ENCODE measurements around the gene MAP3K4. TPM values are rescaled to one million over a fixed set of nuclear protein-coding genes. Genes with fewer than 3 reads are reported as not detected.

MAP3K4 gene
- total RNA-seq, 1 experiment from 2014 or later = 54.3 TPM

DNA sequence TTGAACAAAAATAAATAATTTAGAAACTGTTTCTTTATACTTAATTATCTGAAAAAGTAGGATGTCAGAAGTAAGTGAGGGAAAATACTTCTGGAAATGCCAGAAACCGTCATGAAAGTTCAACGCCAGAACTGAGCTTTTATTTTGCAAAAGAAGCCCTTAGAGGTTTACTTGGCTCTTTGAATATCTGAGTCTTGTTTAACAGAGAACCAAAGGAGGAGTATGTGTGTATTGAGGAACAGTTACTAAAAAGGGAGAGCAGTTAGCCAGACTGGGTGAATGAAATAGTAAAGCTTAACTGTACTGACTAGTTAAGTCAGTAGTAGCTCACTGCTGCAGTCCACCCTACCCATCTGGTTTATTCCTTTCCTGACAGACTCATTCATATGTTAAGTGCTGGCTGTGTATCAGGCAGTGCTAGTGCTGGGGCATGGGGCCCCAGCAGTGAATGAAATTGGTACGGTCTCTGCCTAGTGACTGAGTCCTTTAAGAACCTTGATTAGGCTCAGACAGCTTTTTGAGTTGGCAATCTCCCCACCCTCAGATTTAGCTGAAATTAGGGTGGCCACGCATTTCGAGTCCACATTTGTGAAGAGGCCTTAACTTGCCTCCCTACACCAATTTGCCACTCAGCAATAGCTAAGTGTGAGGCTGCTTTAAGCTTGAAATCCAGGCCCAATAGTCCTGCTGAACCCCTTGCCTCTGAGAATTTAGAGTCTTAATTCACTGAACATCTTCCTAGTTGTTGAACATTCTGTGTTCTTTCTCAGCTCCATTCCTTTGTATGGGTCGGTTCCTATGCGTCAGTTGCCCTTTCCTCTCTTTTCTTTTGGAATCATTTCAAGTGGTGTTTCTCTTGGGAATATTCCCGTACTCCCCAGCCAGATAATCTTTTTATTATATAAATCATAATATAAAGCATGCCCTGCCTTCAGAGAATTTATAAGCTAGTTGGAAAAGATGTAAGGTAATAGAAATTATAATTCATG, 20.2 kb downstream of the MAP3K4 start:
- Histone ChIP-seq H3K9ac (ENCODE audit: extremely low read depth, insufficient read length, low read length) (peak overlapping the region; percentile 27), H3K4ac (ENCODE audit: low read depth, low read length) (no peak overlapping the region), H2BK12ac (ENCODE audit: insufficient read length, low read depth, low read length) (no peak overlapping the region), H4K8ac (replicated peaks; ENCODE audit: insufficient read length, low read depth, low read length) (no peak overlapping the region), H3K79me2 (ENCODE audit: insufficient read depth, low read length) (peaks cover 8% of the 10 kb centered on the region; the same call in 1 of the 2 replicates), H3K79me1 (ENCODE audit: insufficient read depth, low read depth, low read length, poor library complexity, severe bottlenecking) (peaks cover 5% of the 10 kb centered on the region), H2AFZ (ENCODE audit: low read length) (no peak overlapping the region), H3K4me2 (ENCODE audit: insufficient read depth, insufficient read length, low read length) (peak overlapping the region; percentile 71), H2BK20ac (ENCODE audit: low read depth, low read length, poor library complexity, severe bottlenecking) (no peak overlapping the region), H2BK15ac (ENCODE audit: low read depth, low read length) (no peak overlapping the region), H2AK5ac (ENCODE audit: insufficient read length, low read length) (no peak overlapping the region), H3K27ac (ENCODE audit: insufficient read length, low read depth, low read length) (peak overlapping the region; percentile 93), H3K18ac (ENCODE audit: insufficient read length, low read depth, low read length) (no peak overlapping the region), H4K20me1 (ENCODE audit: control insufficient read depth, insufficient read depth, insufficient read length) (no peaks in the 10 kb centered on the region), H3K9me3 (ENCODE audit: control insufficient read depth, low read depth, low read length) (no peaks in the 10 kb centered on the region), H2BK5ac (ENCODE audit: insufficient read length, low read length) (peak overlapping the region; percentile 85), H3K27me3 (ENCODE audit: insufficient read depth, low read length) (no peaks in the 10 kb centered on the region), H3K4me1 (ENCODE audit: insufficient read depth, low read length) (0 out of 2 replicates have a peak, but pooled peaks cover 4% of the 10 kb centered on the region), H4K91ac (ENCODE audit: insufficient read length, low read depth, low read length) (no peak overlapping the region), H2BK120ac (ENCODE audit: low read depth, low read length, poor library complexity, severe bottlenecking) (no peak overlapping the region), H3K14ac (ENCODE audit: insufficient read depth, low read length) (no peak overlapping the region), H4K5ac (ENCODE audit: insufficient read length, low read depth, low read length) (no peak overlapping the region), H3K23me2 (ENCODE audit: insufficient read length, low read depth, low read length, poor library complexity, severe bottlenecking) (peaks cover 2% of the 10 kb centered on the region), H3K56ac (ENCODE audit: insufficient read length, low read depth, low read length) (no peak overlapping the region), H3K23ac (ENCODE audit: insufficient read length, low read depth, low read length) (no peak overlapping the region), H3T11ph (ENCODE audit: low read length) (no peak overlapping the region)
- H3K27me3 Mint-ChIP-seq (ENCODE audit: low read depth) = no peaks in the 10 kb centered on the region
- H3K27ac Mint-ChIP-seq = peak overlapping the region; percentile 78 to 95 (median 93)
- peaks cover 5 to 14% (median 13%) of the 10 kb centered on the region in 3 experiments; a peak in 6 of 7 replicates for H3K36me3 Mint-ChIP-seq (ENCODE audit: insufficient read depth in 1 of 3, low read depth in 3 of 3)
- peak overlapping the region; percentile 19 to 69 for H3K4me3 Mint-ChIP-seq
- no peaks in the 10 kb centered on the region for H3K9me3 Mint-ChIP-seq
- no peak for TF ChIP-seq CTCF (conservative IDR thresholded peaks at IDR 0.05)
- peaks cover 49 to 61% of the 10 kb centered on the region in 2 experiments for H3K4me1 Mint-ChIP-seq
- no CpG with 5 or more reads among the region's 8 CpGs for WGBS (ENCODE audit: extremely low coverage, insufficient read length, low lambda C conversion rate)
- DNase-seq = peak; percentile 76
